H1 (cell line): Measurements from ENCODE around the gene OCIAD1. TPM values are rescaled to one million over a fixed set of nuclear protein-coding genes. Genes with fewer than 3 reads are reported as not detected.

Source experiments
- CTCF ChIA-PET: fragments of 300-600 bp; sonication (Branson Sonifier 250); formaldehyde crosslinking; loops from one replicate; lab custom pipeline; 2021; ENCODE audit not compliant: partially characterized antibody; lab: Charles Lee
- POLR2A ChIA-PET: fragments of 300-600 bp; sonication (Branson Sonifier 250); formaldehyde crosslinking; loops from one replicate; lab custom pipeline; 2021; ENCODE audit warnings: inconsistent platforms; ENCODE audit not compliant: partially characterized antibody; lab: Charles Lee
- DNase-seq, 2 experiments: peaks; one replicate each; pipeline versions ENCODE4 v3.0.0 to v3.0.0-alpha.2; 2010 to 2022; ENCODE audit warnings: low spot score in 2 of 2, low read depth in 1 of 2, mixed read lengths in 1 of 2
- FAIRE-seq: peaks from 2 replicates; lab custom pipeline; 2011; peaks lifted over from hg19 to GRCh38; lab: Jason Lieb, UNC
- H2AFZ ChIP-seq: 2 replicates; pipeline ENCODE4 v1.8.1; 2012; ENCODE audit warnings: low read length, inconsistent platforms
- H2AK5ac ChIP-seq: 2 replicates; pipeline ENCODE4 v1.6.1; 2013; ENCODE audit warnings: low read depth, low read length
- H2BK120ac ChIP-seq: replicated peaks from 2 replicates; pipeline ENCODE3; 2013; ENCODE audit warnings: low read depth, low read length, inconsistent platforms
- H2BK12ac ChIP-seq: 2 replicates; pipeline ENCODE4 v1.6.1; 2013; ENCODE audit warnings: low read depth, low read length
- H2BK15ac ChIP-seq: 2 replicates; pipeline ENCODE4 v1.6.1; 2013; ENCODE audit warnings: low read length
- H2BK20ac ChIP-seq: 2 replicates; pipeline ENCODE4 v1.6.1; 2013; ENCODE audit warnings: low read length
- H2BK5ac ChIP-seq: 2 replicates; pipeline ENCODE4 v1.6.1; 2013; ENCODE audit warnings: low read depth, low read length
- H3K14ac ChIP-seq: 2 replicates; pipeline ENCODE4 v1.6.1; 2013; ENCODE audit warnings: inconsistent platforms; ENCODE audit not compliant: insufficient read length
- H3K18ac ChIP-seq: 2 replicates; pipeline ENCODE4 v1.6.1; 2013; ENCODE audit warnings: low read length; ENCODE audit errors: extremely low read depth
- H3K23ac ChIP-seq: 2 replicates; pipeline ENCODE4 v1.6.1; 2013; ENCODE audit warnings: inconsistent platforms; ENCODE audit not compliant: insufficient read length
- H3K23me2 ChIP-seq: 2 replicates; pipeline ENCODE4 v1.6.1; 2013; ENCODE audit warnings: low read depth, low read length
- H3K27ac ChIP-seq: 2 replicates; pipeline ENCODE4 v1.6.1; 2011; ENCODE audit warnings: low read depth, low read length, inconsistent platforms
- H3K27me3 ChIP-seq, 4 experiments: replicated peaks in 1 of 4; 1 replicate in 1 of 4; 2 replicates in 3 of 4; pipeline versions ENCODE4 v1.6.1 to v1.8.1; 2011 to 2013; ENCODE audit warnings: low read length in 3 of 4, mild to moderate bottlenecking in 3 of 4, inconsistent platforms in 2 of 4, mixed read lengths in 2 of 4, moderate library complexity in 1 of 4; ENCODE audit not compliant: control insufficient read depth in 3 of 4, insufficient read depth in 3 of 4; ENCODE audit errors: extremely low read depth in 1 of 4
- H3K36me3 ChIP-seq, 4 experiments: 2 replicates each; pipeline versions ENCODE4 v1.6.1 to v1.8.1; 2011 to 2013; ENCODE audit warnings: mild to moderate bottlenecking in 4 of 4, low read length in 3 of 4, moderate library complexity in 2 of 4, control low read depth in 1 of 4, inconsistent platforms in 1 of 4; ENCODE audit not compliant: insufficient read depth in 4 of 4, control insufficient read depth in 2 of 4
- H3K4ac ChIP-seq: replicated peaks from 2 replicates; pipeline ENCODE3; 2013; ENCODE audit warnings: low read length, low read depth, mixed read lengths, inconsistent platforms; ENCODE audit not compliant: insufficient read length
- H3K4me1 ChIP-seq, 4 experiments: replicated peaks in 1 of 4; 1 replicate in 1 of 4; 2 replicates in 3 of 4; pipeline versions ENCODE4 v1.6.1 to v1.8.1; 2011 to 2013; ENCODE audit warnings: low read length in 3 of 4, inconsistent platforms in 2 of 4, mixed read lengths in 1 of 4; ENCODE audit not compliant: insufficient read depth in 4 of 4, control insufficient read depth in 3 of 4
- H3K4me2 ChIP-seq, 2 experiments: 2 replicates each; pipeline versions ENCODE4 v1.6.1 to v1.8.1; 2011 to 2013; ENCODE audit warnings: low read depth in 2 of 2, low read length in 2 of 2, control low read depth in 1 of 2, inconsistent platforms in 1 of 2, mild to moderate bottlenecking in 1 of 2; ENCODE audit not compliant: insufficient read depth in 1 of 2
- H3K4me3 ChIP-seq, 4 experiments: fragments of 200-600, 300-600 bp in 1 of 4; sonication (generic), shearing (Covaris generic), sonication (Bioruptor Twin) in 1 of 4; 2 replicates each; pipeline versions ENCODE4 v1.5.1 to v1.8.1; 2011 to 2016; ENCODE audit warnings: low read length in 4 of 4, low read depth in 3 of 4, control low read depth in 2 of 4, inconsistent platforms in 2 of 4, mild to moderate bottlenecking in 2 of 4, mixed read lengths in 1 of 4, moderate library complexity in 1 of 4; ENCODE audit not compliant: insufficient read depth in 2 of 4; ENCODE audit errors: extremely low read depth in 1 of 4
- H3K56ac ChIP-seq: replicated peaks from 2 replicates; pipeline ENCODE3; 2013; ENCODE audit warnings: low read depth, mild to moderate bottlenecking, mixed read lengths, low read length, inconsistent platforms; ENCODE audit not compliant: insufficient read length
- H3K79me1 ChIP-seq: 2 replicates; pipeline ENCODE4 v1.6.1; 2013; ENCODE audit warnings: low read depth, low read length, control low read depth
- H3K79me2 ChIP-seq, 2 experiments: 2 replicates each; pipeline versions ENCODE4 v1.6.1 to v1.8.1; 2012 to 2013; ENCODE audit warnings: low read length in 2 of 2, mild to moderate bottlenecking in 2 of 2, inconsistent platforms in 1 of 2; ENCODE audit not compliant: insufficient read depth in 2 of 2, control insufficient read depth in 1 of 2
- H3K9ac ChIP-seq, 4 experiments: replicated peaks in 1 of 4; 1 replicate in 1 of 4; 2 replicates in 3 of 4; pipeline versions ENCODE4 v1.6.1 to v1.8.1; 2011 to 2013; ENCODE audit warnings: low read depth in 3 of 4, low read length in 3 of 4, control low read depth in 2 of 4, mild to moderate bottlenecking in 2 of 4, moderate library complexity in 2 of 4, inconsistent platforms in 1 of 4; ENCODE audit errors: extremely low read depth in 1 of 4
- H3K9me3 ChIP-seq, 2 experiments: 2 replicates each; pipeline versions ENCODE4 v1.6.1 to v1.8.1; 2012 to 2013; ENCODE audit warnings: mild to moderate bottlenecking in 2 of 2, moderate library complexity in 2 of 2, control low read depth in 1 of 2, inconsistent platforms in 1 of 2, low read depth in 1 of 2, low read length in 1 of 2, mixed read lengths in 1 of 2; ENCODE audit not compliant: insufficient read depth in 2 of 2
- H4K20me1 ChIP-seq, 2 experiments: replicated peaks in 1 of 2; 2 replicates each; pipeline versions ENCODE3 to v1.8.1; 2011 to 2013; ENCODE audit warnings: inconsistent platforms in 2 of 2, low read length in 2 of 2, mild to moderate bottlenecking in 1 of 2; ENCODE audit not compliant: insufficient read depth in 2 of 2, control insufficient read depth in 1 of 2
- H4K5ac ChIP-seq: 2 replicates; pipeline ENCODE4 v1.6.1; 2013; ENCODE audit warnings: low read length, low read depth, mixed read lengths, inconsistent platforms; ENCODE audit not compliant: insufficient read length
- H4K8ac ChIP-seq: 2 replicates; pipeline ENCODE4 v1.8.0; 2013; ENCODE audit warnings: mild to moderate bottlenecking, moderate library complexity, low read length, inconsistent platforms; ENCODE audit not compliant: insufficient read depth; ENCODE audit errors: extremely low read depth
- H4K91ac ChIP-seq: replicated peaks from 2 replicates; pipeline ENCODE3; 2013; ENCODE audit warnings: low read length, mixed read lengths, inconsistent platforms; ENCODE audit not compliant: insufficient read length
- CBX5 ChIP-seq: fragments of 300-800, 300-1000 bp; sonication (generic); IDR thresholded peaks from 2 replicates; pipeline ENCODE4 v1.7.1; 2016; ENCODE audit warnings: antibody characterized with exemption, low read length, low read depth
- RAD21 ChIP-seq, 2 experiments: IDR thresholded peaks in 1 of 2; conservative IDR thresholded peaks in 1 of 2; 2 replicates each; pipeline ENCODE4 v1.6.1; 2011; ENCODE audit warnings: low read depth in 2 of 2, low read length in 2 of 2, improper control_type of control experiment in 1 of 2, inconsistent platforms in 1 of 2, mild to moderate bottlenecking in 1 of 2, moderate library complexity in 1 of 2
- WGBS, 2 experiments: shearing (Covaris generic) in 1 of 2; methylation state at CpG; one replicate each; pipeline versions ENCODE4 v1.1.6 to v1.1.7; 2013 to 2015; ENCODE audit warnings: low lambda C conversion rate in 2 of 2, mixed read lengths in 2 of 2, inconsistent platforms in 1 of 2, low coverage in 1 of 2, missing lambda C conversion rate in 1 of 2; ENCODE audit not compliant: insufficient replicate concordance in 2 of 2, insufficient coverage in 1 of 2, insufficient read length in 1 of 2; ENCODE audit errors: extremely low coverage in 1 of 2, missing lambda C conversion rate in 1 of 2; 5-methylcytosine and 5-hydroxymethylcytosine counted together
- polyA plus RNA-seq, 7 experiments: library from polyadenylated mRNA; depleted of rRNA in 3 of 7; stranded (reverse) in 5 of 7; unstranded in 2 of 7; fragments of >200 nt in 5 of 7; fragments of 200-250 nt in 2 of 7; gene quantifications; 1 replicate in 5 of 7; 2 replicates in 1 of 7; 4 replicates in 1 of 7; pipeline versions ENCODE4 v1.2.1 to v1.2.3, GENCODE V29; 2011 to 2013; ENCODE audit warnings: missing spikeins in 2 of 7, mixed read lengths in 2 of 7
- total RNA-seq: library from RNA; stranded (reverse); fragmentation: NEBNext Ultra II Directional; extraction: Animal tissue kit (Norgen Biotek cat#: 25700); gene quantifications from 2 replicates; pipeline ENCODE4 v1.2.1, GENCODE V29; 2021

OCIAD1 gene
- total and polyA plus RNA-seq, 2 of the 8 experiments (the other 6 are each of a cell fraction or from before 2014, with no cell fraction given), result 79.9 to 163 TPM

DNA sequence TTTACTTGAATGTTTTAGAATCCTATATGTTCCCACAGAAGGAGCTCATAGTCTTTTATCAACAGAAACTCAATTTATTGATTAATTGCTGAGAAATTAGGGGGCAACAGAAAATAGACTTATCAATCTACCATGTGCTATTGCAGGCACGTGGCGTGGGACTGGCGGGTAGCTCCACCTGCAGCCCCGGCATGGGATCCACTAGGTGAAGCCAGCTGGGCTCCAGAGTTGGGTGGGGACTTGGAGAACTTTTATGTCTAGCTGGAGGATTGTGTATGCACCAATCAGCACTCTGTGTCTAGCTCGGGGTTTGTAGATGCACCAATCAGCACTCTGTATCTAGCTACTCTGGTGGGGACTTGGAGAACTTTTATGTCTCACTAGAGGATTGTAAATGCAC lies 3.3 kb upstream of the OCIAD1 start:
- no peaks in the 10 kb centered on the region for H3K9me3 ChIP-seq
- no peak overlapping the region for H3K27ac ChIP-seq
- no peaks in the 10 kb centered on the region; a peak in 1 of 7 replicates for H3K27me3 ChIP-seq
- TF ChIP-seq CBX5, result no peak
- TF ChIP-seq RAD21 (IDR thresholded peaks at IDR 0.05 in 1 of 2, conservative IDR thresholded peaks at IDR 0.05 in 1 of 2; ENCODE audit: low read depth in 2 of 2, low read length in 2 of 2), result peak in 1 of 2 experiments; percentile 23; a peak in 1 of 4 replicates
- H2BK15ac ChIP-seq, result no peak overlapping the region
- CTCF ChIA-PET, result interaction anchor here (0.6 to 2.1 kb wide), 6 partner anchors 11 to 730 kb away, joined by 3 to 5 read pairs (median 3); no protein-coding TSS in a partner anchor
- H3K79me1 ChIP-seq, result no peaks in the 10 kb centered on the region
- H4K91ac ChIP-seq, result no peak overlapping the region
- DNase-seq (no peak), FAIRE-seq (no peak)
- no peak overlapping the region for H2AFZ ChIP-seq
- H3K9ac ChIP-seq, result no peak overlapping the region
- no peak overlapping the region for H3K56ac ChIP-seq
- H3K23me2 ChIP-seq, result 0 out of 2 replicates have a peak, but pooled peaks cover 2% of the 10 kb centered on the region
- no peak overlapping the region for H3K4me2 ChIP-seq
- H4K8ac ChIP-seq, result no peak overlapping the region
- H3K18ac ChIP-seq, result no peak overlapping the region
- H2BK5ac ChIP-seq, result no peak overlapping the region
- no peak overlapping the region for H3K23ac ChIP-seq
- POLR2A ChIA-PET, result interaction anchor here (1.4 to 1.7 kb wide), 2 partner anchors 10 to 30 kb away, joined by 3 to 6 read pairs; no protein-coding TSS in a partner anchor
- no peak overlapping the region for H2BK120ac ChIP-seq
- H4K5ac ChIP-seq, result no peak overlapping the region
- H4K20me1 ChIP-seq, result no peaks in the 10 kb centered on the region
- no peak overlapping the region for H3K4me3 ChIP-seq
- no peak overlapping the region for H2BK12ac ChIP-seq
- H3K14ac ChIP-seq, result no peak overlapping the region
- peaks cover 0 to 3% (median 1%) of the 10 kb centered on the region in 4 experiments; a peak in 2 of 7 replicates for H3K4me1 ChIP-seq
- H3K79me2 ChIP-seq, result peaks cover 9 to 16% of the 10 kb centered on the region in 2 experiments
- no peak overlapping the region for H3K4ac ChIP-seq
- no peak overlapping the region for H2BK20ac ChIP-seq
- WGBS, 2 experiments, result 97% methylated on average over 5 of the region's 5 CpGs; no CpG with 5 or more reads in 1 of the 2 experiments
- H3K36me3 ChIP-seq, result peaks cover 0 to 5% (median 0%) of the 10 kb centered on the region in 4 experiments; a peak in 1 of 8 replicates
- H2AK5ac ChIP-seq, result no peak overlapping the region
